ENCODE measurements around the gene RPL22. TPM values are rescaled to one million over a fixed set of nuclear protein-coding genes. Genes with fewer than 3 reads are reported as not detected.

RPL22 gene
- total RNA-seq: 302 TPM

DNA sequence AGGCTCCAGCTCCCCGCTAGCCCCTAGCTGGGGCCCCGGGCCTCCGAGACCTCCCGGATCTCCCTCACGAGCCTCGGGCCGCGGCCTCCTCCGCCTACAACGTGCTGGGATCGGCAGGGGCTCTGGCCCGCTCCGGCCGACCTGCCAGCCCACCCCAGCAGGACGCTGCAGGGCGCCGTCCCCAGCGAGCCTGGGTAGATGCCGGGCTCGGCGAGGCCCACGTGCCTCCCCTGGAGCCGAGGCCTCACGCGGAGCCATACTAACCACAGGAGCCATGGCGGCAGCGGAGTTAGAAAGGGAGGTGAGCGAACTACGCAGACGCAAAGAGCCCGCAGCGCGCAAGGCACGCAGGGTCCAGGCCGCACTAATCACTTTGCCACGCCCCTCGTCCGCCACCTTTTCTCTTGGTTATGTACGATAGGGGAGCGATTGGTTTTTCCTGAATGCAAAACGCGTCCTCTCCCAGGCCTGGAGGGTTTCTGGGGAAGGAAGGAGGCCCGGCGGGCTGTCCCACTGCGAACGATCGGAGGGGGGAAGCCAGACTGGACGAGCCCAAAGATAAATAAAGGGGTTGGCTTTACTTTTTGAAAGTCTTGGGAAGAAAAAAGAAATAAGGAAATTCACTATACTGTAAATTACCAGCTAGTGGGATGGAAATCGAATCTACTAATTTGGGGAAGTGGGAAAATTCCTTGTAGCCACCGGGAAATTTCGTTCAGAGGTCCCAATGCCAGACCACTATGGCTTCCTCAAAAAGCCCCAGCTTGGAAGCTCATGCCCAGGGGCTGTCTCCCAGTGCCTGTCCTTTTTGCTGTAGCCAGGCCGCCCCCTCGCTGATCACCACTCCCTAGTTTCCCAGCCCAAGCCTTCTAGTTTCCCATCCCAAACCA, at the start of gene RPL22:
Gene RPL22 (minus strand): TSS at position 298 of the 890 bp plus-strand sequence. CDS start 22 bp downstream, at position 276.
- peak; percentile 100 for DNase-seq

GRCh38 chr1:6248161-6248776, 48.9 kb upstream of the RPL22 start:
- DNase-seq: no peak

- no peak for DNase-seq
Measured at GRCh38 chr1:6247651-6248050, 48.3 kb upstream of the RPL22 start.

DNA sequence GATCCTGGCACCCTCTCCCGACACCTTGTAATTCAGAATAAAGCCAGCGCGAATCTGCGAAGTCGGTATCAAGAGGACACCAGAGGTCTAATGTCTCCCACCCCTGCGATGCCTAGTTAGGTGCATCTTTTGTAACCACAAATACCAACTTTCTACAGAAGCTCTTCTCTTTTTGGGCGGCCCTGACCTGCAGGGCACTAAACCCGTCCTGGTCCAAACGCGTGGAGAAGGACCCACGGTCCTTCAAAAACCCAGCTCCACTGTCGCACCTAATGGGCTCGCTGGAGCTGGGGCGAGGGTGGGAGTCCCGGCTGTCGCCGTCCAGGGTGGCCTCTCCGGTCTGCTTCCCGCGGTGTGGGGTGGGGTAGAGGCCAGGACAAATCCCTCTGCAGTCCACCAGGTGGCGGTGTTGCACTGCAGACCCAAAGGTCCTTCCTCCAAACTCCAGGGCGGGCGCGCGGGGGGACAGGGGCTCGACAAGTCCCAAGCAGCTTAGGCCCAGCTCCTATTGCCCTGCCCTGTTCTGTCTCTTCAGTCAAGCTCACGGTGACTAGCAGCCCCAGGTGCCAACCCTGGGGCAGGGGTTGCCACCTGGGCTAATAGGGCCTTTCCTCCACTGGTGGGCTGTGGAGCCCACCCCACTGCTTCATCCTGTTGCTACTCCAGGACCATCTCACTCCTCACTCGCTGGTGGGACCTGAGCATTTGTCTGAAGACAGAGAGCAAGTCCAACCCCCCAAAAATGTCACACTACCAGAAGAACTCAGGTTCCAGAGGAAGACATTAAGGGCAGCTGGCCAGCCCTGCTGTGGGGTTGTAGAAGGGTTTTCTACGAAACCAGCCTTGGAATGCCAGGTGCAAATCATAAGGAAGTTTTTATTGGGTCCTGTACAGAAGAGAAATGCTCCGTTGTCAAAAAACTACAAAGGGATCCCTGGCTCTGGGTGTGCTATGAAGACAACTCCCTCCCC, 47.4 kb upstream of the RPL22 start:
- DNase-seq: peak; percentile 94

- DNase-seq: no peak
Measured at GRCh38 chr1:6245869-6246496, 46.6 kb upstream of the RPL22 start.

- peak; percentile 92 for DNase-seq
Measured at GRCh38 chr1:6245086-6245868, 45.9 kb upstream of the RPL22 start.

- DNase-seq: no peak
Measured at GRCh38 chr1:6244401-6245049, 45.1 kb upstream of the RPL22 start.

DNA sequence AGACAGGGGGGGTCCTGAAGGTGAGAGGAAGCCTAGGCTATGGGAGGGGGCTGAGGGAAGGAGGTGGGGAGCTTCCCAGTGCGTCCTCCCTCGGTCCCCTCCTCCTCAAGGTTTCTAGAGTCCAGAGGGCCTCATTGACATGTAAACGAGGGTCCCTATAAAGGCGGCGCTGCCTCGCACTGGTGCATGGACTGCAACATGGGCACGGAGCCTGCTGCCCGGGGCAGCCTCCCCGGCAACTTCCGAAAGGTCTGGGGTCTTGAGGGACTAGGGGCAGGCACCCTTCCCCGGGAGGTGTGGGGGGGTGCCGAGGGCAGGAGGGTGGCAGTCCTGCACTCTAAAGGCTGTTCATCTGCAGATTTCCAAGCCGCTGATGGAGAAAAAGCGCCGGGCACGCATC, 44.6 kb upstream of the RPL22 start, which contains the start of gene HES3:
Gene HES3 (plus strand): TSS at position 187 of the 400 bp plus-strand sequence. CDS start 187 bp downstream, at position 374.
- DNase-seq: no peak

- DNase-seq: no peak
Measured at GRCh38 chr1:6243053-6243834, 43.8 kb upstream of the RPL22 start.

DNA sequence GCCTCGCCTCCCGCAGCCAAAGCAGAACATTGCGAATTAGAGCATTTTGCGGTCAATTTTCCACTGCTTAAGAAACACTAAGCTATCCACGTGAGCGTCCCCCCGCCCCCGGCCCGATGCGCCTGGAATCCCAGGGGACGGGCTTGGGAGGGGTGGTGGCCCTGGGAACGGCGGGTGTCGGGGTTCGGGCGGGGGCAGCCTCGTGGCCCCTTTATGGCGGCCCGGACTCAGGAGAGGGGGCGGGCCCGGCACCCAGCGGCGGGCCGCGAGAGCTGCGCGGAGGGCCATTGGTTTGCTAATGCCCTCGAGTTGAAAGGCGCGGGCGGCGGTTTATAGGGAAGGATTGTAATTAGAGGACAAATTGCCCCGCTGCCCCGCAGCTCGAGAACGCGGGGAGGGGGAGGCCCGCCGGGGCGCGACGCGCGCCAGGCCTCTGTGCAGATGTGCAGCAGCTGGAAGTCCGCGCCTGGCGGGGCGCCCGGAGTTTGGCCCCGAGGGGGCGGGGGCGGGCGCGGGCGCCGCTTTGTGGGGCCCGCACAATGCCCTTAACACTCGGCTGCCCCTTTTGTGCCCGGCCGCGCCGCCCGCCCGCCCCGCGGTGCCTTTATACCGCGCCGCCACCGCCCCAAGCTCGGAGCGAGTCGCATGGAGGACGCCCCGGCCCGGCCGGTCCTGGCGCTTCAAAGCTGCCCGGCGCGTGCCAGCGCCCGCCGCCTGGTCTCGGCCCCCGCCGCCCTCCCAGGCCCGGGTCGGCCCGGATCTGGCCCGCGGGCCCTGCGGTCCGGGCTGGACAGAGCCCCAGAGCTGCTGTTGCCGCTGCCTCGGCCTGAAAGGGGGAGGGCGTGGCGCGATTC, 42.7 kb upstream of the RPL22 start:
- DNase-seq: peak; percentile 62

GRCh38 chr1:6241107-6241886, 41.9 kb upstream of the RPL22 start:
- no peak for DNase-seq

DNA sequence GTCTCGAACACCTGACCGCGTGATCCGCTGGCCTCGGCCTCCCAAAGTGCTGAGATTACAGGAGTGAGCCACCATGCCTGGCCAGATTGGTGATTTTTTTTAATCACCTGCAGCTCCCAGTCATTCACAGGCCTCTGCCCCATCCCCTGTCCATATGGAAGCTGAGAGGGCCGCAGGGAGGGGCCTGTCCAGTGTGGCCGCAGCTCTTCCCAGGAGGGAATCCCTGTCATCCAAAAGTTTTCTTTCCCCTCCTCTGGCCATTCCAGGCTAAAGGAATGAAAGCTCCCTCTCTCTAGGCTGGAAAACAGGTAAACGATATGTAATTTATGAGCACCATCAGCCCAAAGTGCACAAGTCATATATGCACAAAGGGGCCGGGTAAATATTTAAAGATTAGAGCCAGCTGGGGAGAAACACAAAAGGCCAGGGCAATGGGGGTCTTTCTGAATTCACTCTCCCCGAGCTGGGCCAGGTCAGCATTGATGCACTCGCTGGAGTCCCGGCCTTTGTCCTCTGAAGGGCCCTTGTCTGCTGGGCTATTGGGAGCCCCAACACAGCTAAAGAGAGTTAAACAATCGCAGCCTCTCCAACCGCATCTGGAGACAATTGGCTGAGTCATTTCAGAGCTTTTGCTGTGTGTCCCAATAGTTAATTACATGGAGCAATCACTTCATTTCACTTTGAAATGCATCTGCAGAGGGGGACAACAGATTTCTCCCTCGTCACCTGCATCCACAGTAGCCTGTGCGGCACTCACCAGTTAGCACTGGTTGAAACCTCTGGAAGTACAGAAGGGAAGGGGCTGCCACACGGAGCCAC, 40.8 kb upstream of the RPL22 start:
- no peak for DNase-seq

DNA sequence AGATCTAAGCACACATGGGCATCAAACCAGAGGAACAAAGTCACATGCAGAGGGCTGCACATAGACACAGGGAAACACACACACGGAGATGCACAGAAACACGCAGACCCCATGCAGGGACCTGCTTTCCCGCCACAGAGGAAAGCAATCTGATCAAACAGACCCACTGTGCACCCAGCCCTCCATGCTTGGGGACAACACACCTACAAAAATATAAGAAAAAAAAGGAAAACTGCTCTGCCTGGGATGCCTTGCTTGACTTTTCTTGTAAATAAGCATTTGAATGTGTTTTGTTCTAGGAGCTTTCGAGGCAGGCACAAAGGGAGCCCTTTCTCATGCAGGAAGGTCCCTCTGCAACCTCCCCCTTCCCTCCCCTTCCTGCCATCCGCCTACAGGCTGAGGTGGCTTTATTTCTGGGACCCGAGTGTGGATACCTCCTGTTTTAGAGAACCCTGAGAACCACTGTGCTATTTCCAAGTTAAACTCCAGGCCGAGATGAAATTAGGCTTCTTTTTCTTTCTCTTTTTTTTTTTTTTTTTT, 39.9 kb upstream of the RPL22 start:
- no peak for DNase-seq

- DNase-seq: no peak
Measured at GRCh38 chr1:6237093-6237492, 37.7 kb upstream of the RPL22 start.

DNA sequence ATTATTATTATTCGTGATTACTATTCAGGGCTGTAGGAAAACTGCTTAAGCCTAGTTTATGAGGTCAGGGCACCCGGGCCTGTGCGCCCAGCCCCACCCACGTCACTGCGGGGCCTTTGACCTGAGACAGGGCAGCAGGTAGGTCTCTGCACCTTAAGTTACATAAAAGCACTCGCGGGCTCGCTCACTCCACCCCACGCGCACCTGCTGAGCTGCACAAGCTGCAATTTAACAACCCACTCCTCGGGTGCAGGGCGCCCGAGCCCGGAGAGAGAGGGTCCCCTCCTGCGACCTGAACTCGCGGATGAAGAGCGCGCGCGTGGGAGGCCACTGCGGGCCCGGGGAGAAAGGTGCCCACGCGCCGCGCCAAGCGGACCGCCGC, 35.9 kb upstream of the RPL22 start:
- no peak for DNase-seq

DNA sequence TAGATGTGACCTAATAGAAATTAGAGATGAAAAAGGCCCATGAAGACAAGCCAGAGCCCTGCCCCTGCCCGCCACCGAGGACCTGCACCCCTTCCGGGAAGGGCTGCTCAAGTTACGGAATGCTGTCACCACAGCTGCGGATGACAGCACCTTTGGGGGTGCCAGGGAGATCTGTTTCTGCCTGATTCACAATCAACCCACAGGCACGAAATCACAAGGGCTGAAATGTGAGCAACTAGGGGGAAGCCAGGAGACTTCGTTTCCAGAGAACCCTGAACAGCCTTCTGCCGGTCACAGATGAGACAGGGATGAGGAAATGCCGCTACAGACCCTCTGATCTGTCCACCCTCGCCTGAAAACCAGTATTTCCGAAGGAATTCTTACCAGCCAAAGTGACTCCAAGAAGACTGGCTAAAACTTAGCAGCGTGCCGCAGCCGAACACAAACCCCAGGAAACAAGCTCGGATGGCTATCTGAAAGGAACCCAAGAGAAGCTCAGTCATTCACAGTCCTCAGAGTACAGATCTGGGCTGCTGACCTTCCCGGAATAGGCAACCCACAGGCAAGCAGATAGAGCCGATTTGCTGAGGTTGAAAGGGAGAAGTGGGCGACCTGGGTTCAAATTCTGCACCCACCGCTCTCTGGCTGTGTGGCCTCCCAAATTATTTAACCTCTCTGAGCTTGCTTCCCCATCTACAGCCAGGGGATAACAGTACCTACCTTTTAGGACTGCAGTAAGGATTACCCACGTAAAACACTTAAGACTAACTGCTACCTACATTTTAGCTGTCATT, 35.3 kb upstream of the RPL22 start:
- DNase-seq: peak; percentile 42
